H1 (cell line): ENCODE measurements around the gene XCL1. TPM values are rescaled to one million over a fixed set of nuclear protein-coding genes. Genes with fewer than 3 reads are reported as not detected.

Source experiments
- CBX8 ChIP-seq: fragments of 300-800, 300-1000 bp; sonication (generic); IDR thresholded peaks from 2 replicates; pipeline ENCODE4 v1.7.1; 2016; ENCODE audit warnings: low read depth, low read length, borderline replicate concordance
- EGR1 ChIP-seq: IDR thresholded peaks from 2 replicates; pipeline ENCODE4 v1.6.1; 2011; ENCODE audit warnings: low read depth, low read length, borderline replicate concordance
- KDM5A ChIP-seq: fragments of 200-600 bp; IDR thresholded peaks from 2 replicates; pipeline ENCODE4 v1.7.1; 2012; ENCODE audit warnings: mild to moderate bottlenecking, low read length, inconsistent platforms, mixed read lengths
- MAFK ChIP-seq: IDR thresholded peaks from 2 replicates; pipeline ENCODE4 v1.6.1; 2012; ENCODE audit warnings: low read depth, mild to moderate bottlenecking, improper control_type of control experiment, low read length
- NRF1 ChIP-seq: IDR thresholded peaks from 2 replicates; pipeline ENCODE4 v1.6.1; 2011; ENCODE audit warnings: mild to moderate bottlenecking, low read depth, low read length, improper control_type of control experiment
- PHF8 ChIP-seq: fragments of 200-600 bp; sonication (generic); conservative IDR thresholded peaks from 2 replicates; pipeline ENCODE4 v1.7.1; 2012; ENCODE audit warnings: low read depth, mild to moderate bottlenecking, inconsistent platforms, low read length, moderate library complexity
- POU5F1 ChIP-seq: IDR thresholded peaks from 2 replicates; pipeline ENCODE4 v1.6.1; 2011; ENCODE audit warnings: low read depth, mild to moderate bottlenecking, low read length, moderate library complexity
- SIRT6 ChIP-seq: IDR thresholded peaks from one replicate; pipeline ENCODE4 v1.7.1; 2012; ENCODE audit warnings: low read length, inconsistent platforms
- SP1 ChIP-seq: IDR thresholded peaks from 2 replicates; pipeline ENCODE4 v1.6.1; 2011; ENCODE audit warnings: low read depth, low read length
- ZNF274 ChIP-seq: IDR thresholded peaks from 2 replicates; pipeline ENCODE4 v1.7.0; 2012; ENCODE audit warnings: low read length, borderline replicate concordance; ENCODE audit errors: extremely low read depth
- polyA plus RNA-seq, 7 experiments: library from polyadenylated mRNA; depleted of rRNA in 3 of 7; stranded (reverse) in 5 of 7; unstranded in 2 of 7; fragments of >200 nt in 5 of 7; fragments of 200-250 nt in 2 of 7; gene quantifications; 1 replicate in 5 of 7; 2 replicates in 1 of 7; 4 replicates in 1 of 7; pipeline versions ENCODE4 v1.2.1 to v1.2.3, GENCODE V29; 2011 to 2013; ENCODE audit warnings: missing spikeins in 2 of 7, mixed read lengths in 2 of 7
- total RNA-seq: library from RNA; stranded (reverse); fragmentation: NEBNext Ultra II Directional; extraction: Animal tissue kit (Norgen Biotek cat#: 25700); gene quantifications from 2 replicates; pipeline ENCODE4 v1.2.1, GENCODE V29; 2021
- TF ChIP-seq, protein P1 (sequence below): fragments of 300-600 bp; sonication (generic); IDR thresholded peaks from 2 replicates; pipeline ENCODE4 v1.7.1; 2012; ENCODE audit warnings: low read length, moderate library complexity, mild to moderate bottlenecking, inconsistent platforms; ENCODE audit not compliant: insufficient replicate concordance

XCL1 gene
- total and polyA plus RNA-seq, 2 of the 8 experiments (the other 6 are each of a cell fraction or from before 2014, with no cell fraction given) = 0.39 to 0.63 TPM

DNA sequence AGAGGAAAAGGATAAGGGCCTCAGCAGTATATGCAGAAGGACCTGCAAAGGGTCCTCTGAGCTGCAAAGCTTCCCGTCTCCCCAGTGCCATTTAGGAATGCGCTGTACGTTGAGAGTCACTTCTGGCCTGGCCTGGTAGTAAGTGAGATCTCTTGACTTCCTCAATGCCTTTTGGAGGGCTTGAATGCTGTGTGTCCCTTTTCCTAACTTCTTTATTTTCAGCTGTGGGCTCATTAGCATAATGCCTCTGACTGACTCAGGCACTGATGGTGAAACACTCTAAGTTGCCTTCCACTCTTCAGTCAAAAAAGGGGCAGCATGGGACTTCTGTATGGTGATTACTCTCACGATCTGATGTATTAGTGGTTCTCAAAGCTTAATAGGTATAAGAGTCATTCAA lies 49.9 kb downstream of the XCL1 start (continued):
- TF ChIP-seq, protein P1, sequence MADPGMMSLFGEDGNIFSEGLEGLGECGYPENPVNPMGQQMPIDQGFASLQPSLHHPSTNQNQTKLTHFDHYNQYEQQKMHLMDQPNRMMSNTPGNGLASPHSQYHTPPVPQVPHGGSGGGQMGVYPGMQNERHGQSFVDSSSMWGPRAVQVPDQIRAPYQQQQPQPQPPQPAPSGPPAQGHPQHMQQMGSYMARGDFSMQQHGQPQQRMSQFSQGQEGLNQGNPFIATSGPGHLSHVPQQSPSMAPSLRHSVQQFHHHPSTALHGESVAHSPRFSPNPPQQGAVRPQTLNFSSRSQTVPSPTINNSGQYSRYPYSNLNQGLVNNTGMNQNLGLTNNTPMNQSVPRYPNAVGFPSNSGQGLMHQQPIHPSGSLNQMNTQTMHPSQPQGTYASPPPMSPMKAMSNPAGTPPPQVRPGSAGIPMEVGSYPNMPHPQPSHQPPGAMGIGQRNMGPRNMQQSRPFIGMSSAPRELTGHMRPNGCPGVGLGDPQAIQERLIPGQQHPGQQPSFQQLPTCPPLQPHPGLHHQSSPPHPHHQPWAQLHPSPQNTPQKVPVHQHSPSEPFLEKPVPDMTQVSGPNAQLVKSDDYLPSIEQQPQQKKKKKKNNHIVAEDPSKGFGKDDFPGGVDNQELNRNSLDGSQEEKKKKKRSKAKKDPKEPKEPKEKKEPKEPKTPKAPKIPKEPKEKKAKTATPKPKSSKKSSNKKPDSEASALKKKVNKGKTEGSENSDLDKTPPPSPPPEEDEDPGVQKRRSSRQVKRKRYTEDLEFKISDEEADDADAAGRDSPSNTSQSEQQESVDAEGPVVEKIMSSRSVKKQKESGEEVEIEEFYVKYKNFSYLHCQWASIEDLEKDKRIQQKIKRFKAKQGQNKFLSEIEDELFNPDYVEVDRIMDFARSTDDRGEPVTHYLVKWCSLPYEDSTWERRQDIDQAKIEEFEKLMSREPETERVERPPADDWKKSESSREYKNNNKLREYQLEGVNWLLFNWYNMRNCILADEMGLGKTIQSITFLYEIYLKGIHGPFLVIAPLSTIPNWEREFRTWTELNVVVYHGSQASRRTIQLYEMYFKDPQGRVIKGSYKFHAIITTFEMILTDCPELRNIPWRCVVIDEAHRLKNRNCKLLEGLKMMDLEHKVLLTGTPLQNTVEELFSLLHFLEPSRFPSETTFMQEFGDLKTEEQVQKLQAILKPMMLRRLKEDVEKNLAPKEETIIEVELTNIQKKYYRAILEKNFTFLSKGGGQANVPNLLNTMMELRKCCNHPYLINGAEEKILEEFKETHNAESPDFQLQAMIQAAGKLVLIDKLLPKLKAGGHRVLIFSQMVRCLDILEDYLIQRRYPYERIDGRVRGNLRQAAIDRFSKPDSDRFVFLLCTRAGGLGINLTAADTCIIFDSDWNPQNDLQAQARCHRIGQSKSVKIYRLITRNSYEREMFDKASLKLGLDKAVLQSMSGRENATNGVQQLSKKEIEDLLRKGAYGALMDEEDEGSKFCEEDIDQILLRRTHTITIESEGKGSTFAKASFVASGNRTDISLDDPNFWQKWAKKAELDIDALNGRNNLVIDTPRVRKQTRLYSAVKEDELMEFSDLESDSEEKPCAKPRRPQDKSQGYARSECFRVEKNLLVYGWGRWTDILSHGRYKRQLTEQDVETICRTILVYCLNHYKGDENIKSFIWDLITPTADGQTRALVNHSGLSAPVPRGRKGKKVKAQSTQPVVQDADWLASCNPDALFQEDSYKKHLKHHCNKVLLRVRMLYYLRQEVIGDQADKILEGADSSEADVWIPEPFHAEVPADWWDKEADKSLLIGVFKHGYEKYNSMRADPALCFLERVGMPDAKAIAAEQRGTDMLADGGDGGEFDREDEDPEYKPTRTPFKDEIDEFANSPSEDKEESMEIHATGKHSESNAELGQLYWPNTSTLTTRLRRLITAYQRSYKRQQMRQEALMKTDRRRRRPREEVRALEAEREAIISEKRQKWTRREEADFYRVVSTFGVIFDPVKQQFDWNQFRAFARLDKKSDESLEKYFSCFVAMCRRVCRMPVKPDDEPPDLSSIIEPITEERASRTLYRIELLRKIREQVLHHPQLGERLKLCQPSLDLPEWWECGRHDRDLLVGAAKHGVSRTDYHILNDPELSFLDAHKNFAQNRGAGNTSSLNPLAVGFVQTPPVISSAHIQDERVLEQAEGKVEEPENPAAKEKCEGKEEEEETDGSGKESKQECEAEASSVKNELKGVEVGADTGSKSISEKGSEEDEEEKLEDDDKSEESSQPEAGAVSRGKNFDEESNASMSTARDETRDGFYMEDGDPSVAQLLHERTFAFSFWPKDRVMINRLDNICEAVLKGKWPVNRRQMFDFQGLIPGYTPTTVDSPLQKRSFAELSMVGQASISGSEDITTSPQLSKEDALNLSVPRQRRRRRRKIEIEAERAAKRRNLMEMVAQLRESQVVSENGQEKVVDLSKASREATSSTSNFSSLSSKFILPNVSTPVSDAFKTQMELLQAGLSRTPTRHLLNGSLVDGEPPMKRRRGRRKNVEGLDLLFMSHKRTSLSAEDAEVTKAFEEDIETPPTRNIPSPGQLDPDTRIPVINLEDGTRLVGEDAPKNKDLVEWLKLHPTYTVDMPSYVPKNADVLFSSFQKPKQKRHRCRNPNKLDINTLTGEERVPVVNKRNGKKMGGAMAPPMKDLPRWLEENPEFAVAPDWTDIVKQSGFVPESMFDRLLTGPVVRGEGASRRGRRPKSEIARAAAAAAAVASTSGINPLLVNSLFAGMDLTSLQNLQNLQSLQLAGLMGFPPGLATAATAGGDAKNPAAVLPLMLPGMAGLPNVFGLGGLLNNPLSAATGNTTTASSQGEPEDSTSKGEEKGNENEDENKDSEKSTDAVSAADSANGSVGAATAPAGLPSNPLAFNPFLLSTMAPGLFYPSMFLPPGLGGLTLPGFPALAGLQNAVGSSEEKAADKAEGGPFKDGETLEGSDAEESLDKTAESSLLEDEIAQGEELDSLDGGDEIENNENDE = no peak
- no peak for TF ChIP-seq MAFK
- no peak for TF ChIP-seq ZNF274
- no peak for TF ChIP-seq CBX8
- no peak for TF ChIP-seq POU5F1
- TF ChIP-seq KDM5A = no peak
- TF ChIP-seq NRF1 = no peak
- no peak for TF ChIP-seq PHF8
- TF ChIP-seq EGR1 = no peak
- no peak for TF ChIP-seq SP1
- no peak for TF ChIP-seq SIRT6
